GM18517 (cell line): Measurements from ENCODE around the gene N4BP2.
A peak's percentile ranks its signal among the peaks of the same experiment; 100 is the strongest.
"Not testable (repeated sequence)": the region's sequence is repeated elsewhere in the genome, so short reads cannot be mapped to it uniquely, and the experiment has no call there.

ENCODE experiments used
- ATAC-seq: cut with Tn5 transposase; IDR thresholded peaks from one replicate; pipeline ENCODE4 v1.9.1; 2021; ENCODE audit warnings: mild to moderate bottlenecking, moderate library complexity; ENCODE audit not compliant: unreplicated experiment

N4BP2 gene

GRCh38 chr4:40086421-40086820 is 29.8 kb downstream of the N4BP2 start:
- ATAC-seq, result no peak

DNA sequence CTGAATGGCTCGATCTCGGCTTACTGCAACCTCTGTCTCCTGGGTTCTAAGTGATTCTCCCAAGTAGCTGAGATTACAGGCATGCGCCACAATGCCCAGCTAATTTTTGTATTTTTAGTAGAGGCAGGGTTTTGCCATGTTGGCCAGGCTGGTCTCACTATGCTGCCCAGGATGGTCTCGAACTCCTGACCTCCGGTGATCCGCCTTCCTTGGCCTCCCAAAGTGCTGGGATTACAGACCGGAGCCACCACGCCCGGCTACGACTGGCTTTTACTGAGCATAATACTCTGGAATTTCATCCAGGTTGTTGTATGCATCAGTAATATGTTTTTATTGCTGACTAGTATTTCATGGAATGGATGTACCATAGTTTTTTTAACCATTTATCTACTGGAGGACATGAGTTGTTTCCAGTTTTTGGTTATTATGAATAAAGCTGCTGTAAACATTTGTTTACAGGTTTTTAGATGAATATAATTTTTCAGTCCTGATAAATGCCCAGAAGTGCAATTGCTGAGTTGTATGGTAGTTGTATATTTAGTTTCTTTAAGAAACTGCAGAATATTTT is 31.2 kb downstream of the N4BP2 start:
- no peak for ATAC-seq

DNA sequence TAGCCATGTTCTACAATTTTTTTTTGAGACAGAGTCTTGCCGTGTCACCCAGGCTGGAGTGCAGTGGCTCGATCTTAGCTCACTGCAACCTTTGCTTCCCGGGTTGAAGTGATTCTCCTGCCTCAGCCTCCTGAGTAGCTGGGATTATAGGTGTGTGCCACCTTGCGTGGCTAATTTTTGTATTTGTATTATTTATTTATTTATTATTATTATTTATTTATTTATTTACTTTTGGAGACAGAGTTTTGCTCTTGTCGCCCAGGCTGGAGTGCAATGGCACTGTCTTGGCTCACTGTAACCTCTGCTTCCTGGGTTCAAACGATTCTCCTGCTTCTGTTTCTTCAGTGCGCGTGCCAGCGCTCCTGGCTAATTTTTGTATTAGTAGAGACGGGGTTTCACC is 36.8 kb downstream of the N4BP2 start:
- ATAC-seq, result not testable (repeated sequence)

GRCh38 chr4:40099010-40099409 is 42.4 kb downstream of the N4BP2 start:
- ATAC-seq, result no peak

GRCh38 chr4:40107150-40107549 is 50.5 kb downstream of the N4BP2 start:
- not testable (repeated sequence) for ATAC-seq

DNA sequence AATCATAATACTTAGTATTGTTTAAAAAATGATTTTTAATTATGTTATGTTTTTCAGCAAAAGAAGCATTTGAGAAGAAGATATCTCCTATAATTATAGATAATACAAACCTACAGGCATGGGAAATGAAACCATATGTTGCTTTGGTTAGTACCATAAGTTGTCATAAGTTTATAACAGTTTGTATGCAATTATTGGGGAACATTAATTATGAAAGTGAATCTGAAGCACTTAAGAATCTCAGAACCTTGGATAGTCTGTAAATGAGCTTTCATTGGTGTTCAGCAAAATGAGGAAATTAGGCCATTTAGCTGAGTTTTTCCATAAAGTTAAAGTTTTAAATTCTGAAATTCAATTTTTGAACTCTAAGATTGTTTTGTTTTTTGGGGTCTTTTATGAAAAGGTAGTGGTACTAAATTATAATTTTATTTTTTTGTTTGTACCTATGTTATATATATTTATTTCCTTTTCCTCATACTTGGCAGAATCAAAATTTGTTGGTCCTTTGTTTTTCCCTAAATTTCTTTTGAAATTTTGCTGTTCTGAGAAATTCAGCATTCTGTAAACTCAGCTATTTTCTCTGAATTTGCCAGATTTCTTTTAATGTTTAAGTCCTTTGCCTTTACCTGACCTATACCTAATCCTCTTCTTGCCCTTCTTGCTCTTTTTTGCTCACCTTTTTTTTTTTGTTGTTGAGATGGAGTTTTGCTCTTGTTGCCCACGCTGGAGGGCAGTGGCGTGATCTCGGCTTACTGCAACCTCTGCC is 55.6 kb downstream of the N4BP2 start:
- ATAC-seq, result no peak

GRCh38 chr4:40114206-40114605 is 57.6 kb downstream of the N4BP2 start:
- no peak for ATAC-seq

GRCh38 chr4:40118861-40119260 is 62.2 kb downstream of the N4BP2 start:
- no peak for ATAC-seq

- no peak for ATAC-seq
Observed at GRCh38 chr4:40119344-40119743, 62.7 kb downstream of the N4BP2 start.

DNA sequence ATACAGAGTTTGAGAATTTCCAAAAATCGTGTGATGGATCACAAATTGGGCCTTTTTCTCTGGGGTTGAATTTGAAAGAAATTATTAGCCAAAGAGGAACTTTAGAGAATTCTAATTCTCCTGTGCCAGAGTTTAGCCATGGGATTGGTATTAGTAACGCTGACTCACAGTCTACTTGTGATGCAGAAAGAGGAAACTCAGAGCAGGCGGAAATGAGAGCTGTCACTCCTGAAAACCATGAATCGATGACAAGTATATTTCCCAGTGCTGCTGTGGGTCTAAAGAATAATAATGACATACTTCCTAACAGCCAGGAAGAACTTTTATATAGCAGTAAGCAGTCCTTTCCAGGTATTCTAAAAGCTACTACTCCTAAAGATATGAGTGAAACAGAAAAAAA is 64.9 kb downstream of the N4BP2 start:
- ATAC-seq, result peak; percentile 52

- ATAC-seq, result no peak
Observed at GRCh38 chr4:40122941-40123340, 66.3 kb downstream of the N4BP2 start.

GRCh38 chr4:40124690-40125089 is 68.0 kb downstream of the N4BP2 start:
- no peak for ATAC-seq

DNA sequence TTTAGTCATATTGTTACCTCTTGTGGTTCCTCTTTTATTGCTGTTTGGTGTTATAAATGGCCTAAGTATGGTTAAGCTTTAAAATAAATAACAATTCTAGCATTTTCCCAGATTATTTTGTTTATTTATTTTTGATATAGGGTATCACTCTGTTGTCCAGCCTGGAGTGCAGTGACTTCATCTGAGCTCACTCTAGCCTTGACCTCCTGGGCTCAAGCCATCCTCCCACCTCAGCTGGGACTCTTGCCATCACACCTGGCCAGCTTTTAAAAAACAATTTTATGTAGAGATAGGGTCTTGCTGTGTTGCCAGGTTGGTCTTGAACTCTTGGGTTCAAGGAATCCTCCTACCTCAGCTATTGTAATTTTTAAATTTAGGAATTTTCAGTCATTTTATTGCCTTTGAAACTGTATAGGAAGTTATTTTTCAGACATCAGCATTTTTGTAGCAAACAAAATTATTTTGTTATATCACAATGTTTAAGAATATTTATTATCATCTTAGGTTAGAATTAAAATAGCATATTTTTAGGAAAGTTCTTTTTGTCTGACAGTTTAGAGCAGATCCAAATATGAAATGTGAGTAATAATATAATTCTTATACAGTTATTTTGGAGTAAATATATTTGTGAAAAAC is 73.9 kb downstream of the N4BP2 start:
- ATAC-seq, result no peak

GRCh38 chr4:40132816-40133215 is 76.2 kb downstream of the N4BP2 start:
- no peak for ATAC-seq

DNA sequence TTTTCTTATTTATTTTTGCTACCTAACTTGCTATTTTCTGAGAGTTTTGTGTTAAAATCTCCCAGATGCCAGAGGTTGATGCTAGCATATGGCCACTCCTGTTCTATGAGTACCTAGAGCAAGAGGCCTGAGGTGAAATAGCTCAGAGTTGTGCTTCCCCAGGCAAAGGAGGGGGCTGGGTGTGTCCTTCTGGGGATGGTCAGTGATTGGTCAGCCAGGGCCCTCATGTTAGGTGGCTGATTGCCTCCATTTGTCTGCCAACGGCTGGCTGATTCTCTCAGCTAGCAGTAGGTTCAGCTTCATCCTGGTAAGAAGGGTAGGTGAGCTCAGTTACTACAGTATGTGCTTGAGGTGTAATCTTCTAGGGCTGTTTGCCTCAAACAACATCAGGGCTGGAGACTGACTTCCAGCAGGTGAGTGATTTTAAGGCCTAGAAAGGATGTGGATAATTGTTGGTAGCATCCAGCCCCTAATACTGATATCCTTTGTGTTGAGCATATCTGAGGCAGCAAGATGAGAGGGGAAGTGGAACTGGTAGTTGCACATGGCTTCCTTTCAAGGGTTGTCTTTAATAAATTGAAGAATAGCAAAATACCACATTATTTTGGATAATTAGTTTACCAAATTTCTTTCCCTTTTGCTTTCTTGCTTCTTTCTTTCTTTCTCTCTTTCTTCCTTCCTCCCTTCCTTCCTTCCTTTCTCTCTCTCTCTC is 77.7 kb downstream of the N4BP2 start:
- ATAC-seq, result no peak

GRCh38 chr4:40136202-40136601 is 79.6 kb downstream of the N4BP2 start:
- not testable (repeated sequence) for ATAC-seq

GRCh38 chr4:40140196-40140595 is 83.5 kb downstream of the N4BP2 start:
- no peak for ATAC-seq

GRCh38 chr4:40140597-40140996 is 83.9 kb downstream of the N4BP2 start:
- ATAC-seq, result not testable (repeated sequence)

- ATAC-seq, result no peak
Observed at GRCh38 chr4:40143926-40144508, 87.4 kb downstream of the N4BP2 start.

- no peak for ATAC-seq
Observed at GRCh38 chr4:40144716-40145115, 88.1 kb downstream of the N4BP2 start.

- ATAC-seq, result not testable (repeated sequence)
Observed at GRCh38 chr4:40147490-40147889, 90.8 kb downstream of the N4BP2 start.
